Activated B cell treated with CpG ODN at 0.5 μM for 24 hours (primary cell): ENCODE data around the gene EHMT1. TPM values are rescaled to one million over a fixed set of nuclear protein-coding genes. Genes with fewer than 3 reads are reported as not detected.
A peak's percentile ranks its signal among the peaks of the same experiment; 100 is the strongest.

Experiments used
- ATAC-seq: fragments of 200-7000 bp; cut with Tn5 transposase; one replicate; pipeline ENCODE4 v1.10.0; 2021; ENCODE audit warnings: low read depth, mild to moderate bottlenecking, moderate library complexity
- CTCF ChIA-PET: fragments of 350-600 bp; sonication (Branson Sonifier 250); formaldehyde crosslinking; loops from one replicate; lab custom pipeline; 2021; ENCODE audit warnings: antibody characterized with exemption; lab: Charles Lee
- POLR2A ChIA-PET: fragments of 350-600 bp; sonication (Branson Sonifier 250); formaldehyde crosslinking; loops from one replicate; lab custom pipeline; 2021; ENCODE audit warnings: antibody characterized with exemption; lab: Charles Lee
- DNase-seq: peaks from one replicate; pipeline ENCODE4 v3.0.0; 2022
- H3K27ac Mint-ChIP-seq: one replicate; pipeline ENCODE4 v1.8.0; 2020; ENCODE audit warnings: mixed read lengths
- H3K27me3 Mint-ChIP-seq: one replicate; pipeline ENCODE4 v1.8.0; 2021; ENCODE audit warnings: mixed read lengths
- H3K36me3 Mint-ChIP-seq: one replicate; pipeline ENCODE4 v1.8.0; 2021; ENCODE audit warnings: low read depth, mixed read lengths
- H3K4me1 Mint-ChIP-seq: one replicate; pipeline ENCODE4 v1.8.0; 2021; ENCODE audit warnings: mixed read lengths
- H3K4me3 Mint-ChIP-seq: one replicate; pipeline ENCODE4 v1.8.0; 2020; ENCODE audit warnings: mild to moderate bottlenecking, mixed read lengths
- H3K9me3 Mint-ChIP-seq: one replicate; pipeline ENCODE4 v1.8.0; 2020; ENCODE audit warnings: mixed read lengths
- CTCF ChIP-seq: fragments of 200-600 bp; IDR thresholded peaks from one replicate; pipeline ENCODE4 v1.8.0; 2022; ENCODE audit warnings: antibody characterized with exemption, mild to moderate bottlenecking
- intact Hi-C: fragments of 100-400 bp; cut with micrococcal nuclease; formaldehyde crosslinking; loops from one replicate; pipeline ENCODE4 v1.15.1; 2024
- total RNA-seq: library from RNA; stranded (reverse); gene quantifications from 2 replicates; pipeline ENCODE4 v1.2.3, GENCODE V29; 2022

The EHMT1 gene
- total RNA-seq, 1 donor from 2014 or later = 163 TPM

- POLR2A ChIA-PET = no interaction called here
These were observed 146.7 kb downstream of the EHMT1 start for GRCh38 chr9:137765536-137765935.

GRCh38 chr9:137771580-137771979 lies 152.8 kb downstream of the EHMT1 start:
- Mint-ChIP-seq H3K9me3 (peaks cover 6% of the 10 kb centered on the region), H3K4me3 (no peak overlapping the region), H3K36me3 (peaks cover 82% of the 10 kb centered on the region), H3K27me3 (no peaks in the 10 kb centered on the region), H3K4me1 (peaks cover 14% of the 10 kb centered on the region), H3K27ac (no peak overlapping the region)
- TF ChIP-seq CTCF = no peak
- intact Hi-C loops = no loop called here
- ATAC-seq (no peak), DNase-seq (no peak)
- POLR2A ChIA-PET = interaction anchor here (0.9 to 1.7 kb wide), 2 partner anchors 11 to 99 kb away, joined by 3 to 7 read pairs; no protein-coding TSS in a partner anchor
- CTCF ChIA-PET = interaction anchor here (1.2 kb wide), 1 partner anchor 98 kb away, joined by 12 read pairs; no protein-coding TSS in a partner anchor

More at GRCh38 chr9:137765536-137765935, 146.7 kb downstream of the EHMT1 start:
- peaks cover 51% of the 10 kb centered on the region for H3K4me1 Mint-ChIP-seq
- H3K4me3 Mint-ChIP-seq = no peak overlapping the region
- peaks cover 4% of the 10 kb centered on the region for H3K9me3 Mint-ChIP-seq
- DNase-seq (no peak), ATAC-seq (no peak)
- intact Hi-C loops = no loop called here
- no peak for TF ChIP-seq CTCF
- CTCF ChIA-PET = no interaction called here
- peak overlapping the region; percentile 71 for H3K27ac Mint-ChIP-seq
- H3K27me3 Mint-ChIP-seq = no peaks in the 10 kb centered on the region
- peaks cover 80% of the 10 kb centered on the region for H3K36me3 Mint-ChIP-seq

- no peak for TF ChIP-seq CTCF
- Mint-ChIP-seq H3K4me3 (no peak overlapping the region), H3K9me3 (peaks cover 6% of the 10 kb centered on the region), H3K27me3 (no peaks in the 10 kb centered on the region), H3K36me3 (peaks cover 85% of the 10 kb centered on the region), H3K27ac (peak overlapping the region; percentile 3), H3K4me1 (peaks cover 11% of the 10 kb centered on the region)
- ATAC-seq (peak; percentile 31), DNase-seq (no peak)
- intact Hi-C loops = loop anchor here (1.0 kb wide), 2 partner anchors 50 to 99 kb away; no protein-coding TSS in a partner anchor
- ChIA-PET CTCF (interaction anchor here (1.2 kb wide), 1 partner anchor 99 kb away, joined by 12 read pairs; no protein-coding TSS in a partner anchor), POLR2A (interaction anchor here (0.9 to 1.7 kb wide), 2 partner anchors 11 to 99 kb away, joined by 4 to 7 read pairs; no protein-coding TSS in a partner anchor)
These were observed 153.6 kb downstream of the EHMT1 start for GRCh38 chr9:137772281-137772873.

GRCh38 chr9:137774775-137775386 lies 156.1 kb downstream of the EHMT1 start:
- DNase-seq (no peak), ATAC-seq (no peak)
- H3K36me3 Mint-ChIP-seq = peaks cover 85% of the 10 kb centered on the region
- no peaks in the 10 kb centered on the region for H3K27me3 Mint-ChIP-seq
- POLR2A ChIA-PET = no interaction called here
- CTCF ChIA-PET = no interaction called here
- peaks cover 6% of the 10 kb centered on the region for H3K9me3 Mint-ChIP-seq
- intact Hi-C loops = no loop called here
- H3K4me1 Mint-ChIP-seq = peaks cover 5% of the 10 kb centered on the region
- H3K4me3 Mint-ChIP-seq = no peak overlapping the region
- H3K27ac Mint-ChIP-seq = no peak overlapping the region
- no peak for TF ChIP-seq CTCF

GRCh38 chr9:137776306-137776995 lies 157.6 kb downstream of the EHMT1 start:
- ChIA-PET CTCF (interaction anchor here (0.6 kb wide), 1 partner anchor 148 kb away, joined by 3 read pairs; no protein-coding TSS in a partner anchor), POLR2A (no interaction called here)
- Mint-ChIP-seq H3K4me1 (peaks cover 3% of the 10 kb centered on the region), H3K4me3 (no peak overlapping the region), H3K27me3 (no peaks in the 10 kb centered on the region), H3K36me3 (peaks cover 69% of the 10 kb centered on the region), H3K9me3 (no peaks in the 10 kb centered on the region), H3K27ac (no peak overlapping the region)
- TF ChIP-seq CTCF = no peak
- no peak for DNase-seq
- intact Hi-C loops = no loop called here
- ATAC-seq = no peak
